ENCODE results near the gene SLC5A7. TPM values are rescaled to one million over a fixed set of nuclear protein-coding genes. Genes with fewer than 3 reads are reported as not detected.

SLC5A7 gene
- total RNA-seq, 1 donor from 2014 or later = not detected

GRCh38 chr2:108022628-108023027, 36.3 kb downstream of the SLC5A7 start:
- no peak overlapping the region for H3K27ac ChIP-seq
- no peaks in the 10 kb centered on the region for H3K4me1 ChIP-seq
- DNase-seq (ENCODE audit: low spot score in 2 of 2) = no peak
- no peaks in the 10 kb centered on the region for H3K36me3 ChIP-seq
- TF ChIP-seq, protein P1, sequence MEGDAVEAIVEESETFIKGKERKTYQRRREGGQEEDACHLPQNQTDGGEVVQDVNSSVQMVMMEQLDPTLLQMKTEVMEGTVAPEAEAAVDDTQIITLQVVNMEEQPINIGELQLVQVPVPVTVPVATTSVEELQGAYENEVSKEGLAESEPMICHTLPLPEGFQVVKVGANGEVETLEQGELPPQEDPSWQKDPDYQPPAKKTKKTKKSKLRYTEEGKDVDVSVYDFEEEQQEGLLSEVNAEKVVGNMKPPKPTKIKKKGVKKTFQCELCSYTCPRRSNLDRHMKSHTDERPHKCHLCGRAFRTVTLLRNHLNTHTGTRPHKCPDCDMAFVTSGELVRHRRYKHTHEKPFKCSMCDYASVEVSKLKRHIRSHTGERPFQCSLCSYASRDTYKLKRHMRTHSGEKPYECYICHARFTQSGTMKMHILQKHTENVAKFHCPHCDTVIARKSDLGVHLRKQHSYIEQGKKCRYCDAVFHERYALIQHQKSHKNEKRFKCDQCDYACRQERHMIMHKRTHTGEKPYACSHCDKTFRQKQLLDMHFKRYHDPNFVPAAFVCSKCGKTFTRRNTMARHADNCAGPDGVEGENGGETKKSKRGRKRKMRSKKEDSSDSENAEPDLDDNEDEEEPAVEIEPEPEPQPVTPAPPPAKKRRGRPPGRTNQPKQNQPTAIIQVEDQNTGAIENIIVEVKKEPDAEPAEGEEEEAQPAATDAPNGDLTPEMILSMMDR (IDR thresholded peaks at IDR 0.05) = no peak
- H3K27me3 ChIP-seq = no peaks in the 10 kb centered on the region
- no peak overlapping the region for H3K4me3 ChIP-seq
- intact Hi-C loops (cut with DNase I) = no loop called here
- no peaks in the 10 kb centered on the region for H3K9me3 ChIP-seq

GRCh38 chr2:108023776-108024175, 37.5 kb downstream of the SLC5A7 start:
- H3K27ac ChIP-seq = no peak overlapping the region
- no peaks in the 10 kb centered on the region for H3K4me1 ChIP-seq
- TF ChIP-seq, protein P1 (IDR thresholded peaks at IDR 0.05) = no peak
- DNase-seq (ENCODE audit: low spot score in 2 of 2) = no peak
- no peaks in the 10 kb centered on the region for H3K36me3 ChIP-seq
- H3K4me3 ChIP-seq = no peak overlapping the region
- intact Hi-C loops (cut with DNase I) = no loop called here
- no peaks in the 10 kb centered on the region for H3K9me3 ChIP-seq
- no peaks in the 10 kb centered on the region for H3K27me3 ChIP-seq

DNA sequence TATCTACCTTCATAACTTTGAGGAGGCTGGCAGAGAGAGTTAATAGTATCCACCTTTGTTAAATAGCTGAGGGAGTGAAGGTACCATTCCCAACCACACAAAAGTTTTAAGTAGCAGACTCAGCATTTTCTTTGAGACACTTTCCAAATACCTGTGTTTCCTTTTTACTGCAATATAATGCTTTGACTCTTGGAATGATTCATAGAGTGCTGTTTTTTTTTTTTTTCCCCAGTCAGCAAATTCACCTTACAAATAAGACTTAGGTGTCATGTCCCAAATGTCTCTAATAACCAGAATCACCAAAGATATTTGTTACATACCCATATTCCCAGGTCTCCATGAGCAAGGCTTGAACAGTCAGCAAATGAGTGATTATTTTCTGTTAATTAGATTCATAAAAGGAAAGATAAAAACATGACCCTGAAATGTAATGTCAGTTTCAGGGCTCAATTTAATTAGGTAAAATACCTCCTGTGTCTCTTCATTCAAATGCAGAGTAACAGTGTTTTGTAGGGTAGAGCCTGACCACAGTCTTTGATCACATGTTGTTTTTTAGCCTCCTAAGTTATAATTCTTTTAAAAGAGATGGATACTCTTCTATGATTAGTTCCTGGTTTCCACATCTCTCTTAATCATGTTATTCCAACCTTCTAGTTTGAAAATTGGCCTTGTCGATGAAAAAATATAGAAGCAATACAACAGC, 39.9 kb downstream of the SLC5A7 start:
- TF ChIP-seq, protein P1 (IDR thresholded peaks at IDR 0.05) = no peak
- intact Hi-C loops (cut with DNase I) = no loop called here
- Histone ChIP-seq H3K27ac (no peak overlapping the region), H3K4me1 (no peaks in the 10 kb centered on the region), H3K4me3 (no peak overlapping the region), H3K9me3 (no peaks in the 10 kb centered on the region), H3K27me3 (no peaks in the 10 kb centered on the region), H3K36me3 (no peaks in the 10 kb centered on the region)
- DNase-seq (ENCODE audit: low spot score in 2 of 2) = no peak

DNA sequence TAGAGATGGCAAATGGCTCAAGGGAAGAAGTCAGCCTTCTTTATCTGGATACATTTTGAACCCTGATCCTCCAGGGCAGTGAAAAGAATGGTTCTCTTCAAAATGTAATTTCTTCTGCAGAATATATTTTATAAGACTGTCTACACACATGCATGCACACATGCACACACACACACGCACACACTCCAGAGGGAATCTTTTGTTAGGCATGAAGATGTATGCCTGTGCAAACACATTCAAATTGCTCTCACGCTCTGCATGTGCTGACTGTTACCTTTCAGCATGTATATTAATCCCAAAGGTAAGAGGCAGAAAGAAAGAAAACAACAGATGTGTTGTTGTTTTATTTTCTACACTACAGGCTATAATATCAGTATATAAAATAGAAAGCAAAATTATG, 43.2 kb downstream of the SLC5A7 start:
- H3K27me3 ChIP-seq = no peaks in the 10 kb centered on the region
- H3K9me3 ChIP-seq = no peaks in the 10 kb centered on the region
- no peaks in the 10 kb centered on the region for H3K4me1 ChIP-seq
- H3K4me3 ChIP-seq = no peak overlapping the region
- no peak overlapping the region for H3K27ac ChIP-seq
- intact Hi-C loops (cut with DNase I) = no loop called here
- no peak for DNase-seq (ENCODE audit: low spot score in 2 of 2)
- H3K36me3 ChIP-seq = no peaks in the 10 kb centered on the region
- TF ChIP-seq, protein P1 (IDR thresholded peaks at IDR 0.05) = no peak

DNA sequence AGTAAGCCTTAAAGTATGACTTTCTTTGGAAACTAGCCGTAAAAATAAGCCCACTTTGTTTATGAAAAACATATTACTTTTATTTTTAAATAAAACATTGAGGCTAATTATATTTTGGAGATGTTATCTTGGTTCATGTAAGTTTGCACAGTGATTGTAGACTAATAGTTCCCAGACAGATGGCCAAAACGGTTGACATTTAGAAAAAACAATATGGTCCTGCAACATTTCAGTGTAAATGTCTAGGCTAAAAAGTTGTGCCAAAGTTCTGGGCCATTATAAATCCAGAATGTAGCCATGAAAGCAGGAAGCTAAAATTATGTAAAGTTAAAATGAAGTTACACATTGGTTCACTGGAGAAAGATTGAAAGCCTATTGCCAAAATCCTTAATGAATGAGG, 43.6 kb downstream of the SLC5A7 start:
- H3K9me3 ChIP-seq = no peaks in the 10 kb centered on the region

More for the DNA sequence above, 43.6 kb downstream of the SLC5A7 start:
- H3K4me3 ChIP-seq = no peak overlapping the region
- no peak for DNase-seq (ENCODE audit: low spot score in 2 of 2)
- no peaks in the 10 kb centered on the region for H3K27me3 ChIP-seq
- no peak overlapping the region for H3K27ac ChIP-seq
- TF ChIP-seq, protein P1 (IDR thresholded peaks at IDR 0.05) = no peak
- H3K4me1 ChIP-seq = no peaks in the 10 kb centered on the region
- no peaks in the 10 kb centered on the region for H3K36me3 ChIP-seq
- intact Hi-C loops (cut with DNase I) = no loop called here

All from ascending aorta (tissue), 2 donors.